H1 (cell line): ENCODE data around the gene NSMCE3. TPM values are rescaled to one million over a fixed set of nuclear protein-coding genes. Genes with fewer than 3 reads are reported as not detected.

Source experiments
- CTCF ChIA-PET: fragments of 300-600 bp; sonication (Branson Sonifier 250); formaldehyde crosslinking; loops from one replicate; lab custom pipeline; 2021; ENCODE audit not compliant: partially characterized antibody; lab: Charles Lee
- POLR2A ChIA-PET: fragments of 300-600 bp; sonication (Branson Sonifier 250); formaldehyde crosslinking; loops from one replicate; lab custom pipeline; 2021; ENCODE audit warnings: inconsistent platforms; ENCODE audit not compliant: partially characterized antibody; lab: Charles Lee
- DNase-seq, 2 experiments: peaks; one replicate each; pipeline versions ENCODE4 v3.0.0 to v3.0.0-alpha.2; 2010 to 2022; ENCODE audit warnings: low spot score in 2 of 2, low read depth in 1 of 2, mixed read lengths in 1 of 2
- FAIRE-seq: peaks from 2 replicates; lab custom pipeline; 2011; peaks lifted over from hg19 to GRCh38; lab: Jason Lieb, UNC
- H2AFZ ChIP-seq: 2 replicates; pipeline ENCODE4 v1.8.1; 2012; ENCODE audit warnings: low read length, inconsistent platforms
- H2AK5ac ChIP-seq: 2 replicates; pipeline ENCODE4 v1.6.1; 2013; ENCODE audit warnings: low read depth, low read length
- H2BK120ac ChIP-seq: replicated peaks from 2 replicates; pipeline ENCODE3; 2013; ENCODE audit warnings: low read depth, low read length, inconsistent platforms
- H2BK12ac ChIP-seq: 2 replicates; pipeline ENCODE4 v1.6.1; 2013; ENCODE audit warnings: low read depth, low read length
- H2BK15ac ChIP-seq: 2 replicates; pipeline ENCODE4 v1.6.1; 2013; ENCODE audit warnings: low read length
- H2BK20ac ChIP-seq: 2 replicates; pipeline ENCODE4 v1.6.1; 2013; ENCODE audit warnings: low read length
- H2BK5ac ChIP-seq: 2 replicates; pipeline ENCODE4 v1.6.1; 2013; ENCODE audit warnings: low read depth, low read length
- H3K14ac ChIP-seq: 2 replicates; pipeline ENCODE4 v1.6.1; 2013; ENCODE audit warnings: inconsistent platforms; ENCODE audit not compliant: insufficient read length
- H3K18ac ChIP-seq: 2 replicates; pipeline ENCODE4 v1.6.1; 2013; ENCODE audit warnings: low read length; ENCODE audit errors: extremely low read depth
- H3K23ac ChIP-seq: 2 replicates; pipeline ENCODE4 v1.6.1; 2013; ENCODE audit warnings: inconsistent platforms; ENCODE audit not compliant: insufficient read length
- H3K23me2 ChIP-seq: 2 replicates; pipeline ENCODE4 v1.6.1; 2013; ENCODE audit warnings: low read depth, low read length
- H3K27ac ChIP-seq: 2 replicates; pipeline ENCODE4 v1.6.1; 2011; ENCODE audit warnings: low read depth, low read length, inconsistent platforms
- H3K27me3 ChIP-seq, 4 experiments: replicated peaks in 1 of 4; 1 replicate in 1 of 4; 2 replicates in 3 of 4; pipeline versions ENCODE4 v1.6.1 to v1.8.1; 2011 to 2013; ENCODE audit warnings: low read length in 3 of 4, mild to moderate bottlenecking in 3 of 4, inconsistent platforms in 2 of 4, mixed read lengths in 2 of 4, moderate library complexity in 1 of 4; ENCODE audit not compliant: control insufficient read depth in 3 of 4, insufficient read depth in 3 of 4; ENCODE audit errors: extremely low read depth in 1 of 4
- H3K36me3 ChIP-seq, 4 experiments: 2 replicates each; pipeline versions ENCODE4 v1.6.1 to v1.8.1; 2011 to 2013; ENCODE audit warnings: mild to moderate bottlenecking in 4 of 4, low read length in 3 of 4, moderate library complexity in 2 of 4, control low read depth in 1 of 4, inconsistent platforms in 1 of 4; ENCODE audit not compliant: insufficient read depth in 4 of 4, control insufficient read depth in 2 of 4
- H3K4ac ChIP-seq: replicated peaks from 2 replicates; pipeline ENCODE3; 2013; ENCODE audit warnings: low read length, low read depth, mixed read lengths, inconsistent platforms; ENCODE audit not compliant: insufficient read length
- H3K4me1 ChIP-seq, 4 experiments: replicated peaks in 1 of 4; 1 replicate in 1 of 4; 2 replicates in 3 of 4; pipeline versions ENCODE4 v1.6.1 to v1.8.1; 2011 to 2013; ENCODE audit warnings: low read length in 3 of 4, inconsistent platforms in 2 of 4, mixed read lengths in 1 of 4; ENCODE audit not compliant: insufficient read depth in 4 of 4, control insufficient read depth in 3 of 4
- H3K4me2 ChIP-seq, 2 experiments: 2 replicates each; pipeline versions ENCODE4 v1.6.1 to v1.8.1; 2011 to 2013; ENCODE audit warnings: low read depth in 2 of 2, low read length in 2 of 2, control low read depth in 1 of 2, inconsistent platforms in 1 of 2, mild to moderate bottlenecking in 1 of 2; ENCODE audit not compliant: insufficient read depth in 1 of 2
- H3K4me3 ChIP-seq, 4 experiments: fragments of 200-600, 300-600 bp in 1 of 4; sonication (generic), shearing (Covaris generic), sonication (Bioruptor Twin) in 1 of 4; 2 replicates each; pipeline versions ENCODE4 v1.5.1 to v1.8.1; 2011 to 2016; ENCODE audit warnings: low read length in 4 of 4, low read depth in 3 of 4, control low read depth in 2 of 4, inconsistent platforms in 2 of 4, mild to moderate bottlenecking in 2 of 4, mixed read lengths in 1 of 4, moderate library complexity in 1 of 4; ENCODE audit not compliant: insufficient read depth in 2 of 4; ENCODE audit errors: extremely low read depth in 1 of 4
- H3K56ac ChIP-seq: replicated peaks from 2 replicates; pipeline ENCODE3; 2013; ENCODE audit warnings: low read depth, mild to moderate bottlenecking, mixed read lengths, low read length, inconsistent platforms; ENCODE audit not compliant: insufficient read length
- H3K79me1 ChIP-seq: 2 replicates; pipeline ENCODE4 v1.6.1; 2013; ENCODE audit warnings: low read depth, low read length, control low read depth
- H3K79me2 ChIP-seq, 2 experiments: 2 replicates each; pipeline versions ENCODE4 v1.6.1 to v1.8.1; 2012 to 2013; ENCODE audit warnings: low read length in 2 of 2, mild to moderate bottlenecking in 2 of 2, inconsistent platforms in 1 of 2; ENCODE audit not compliant: insufficient read depth in 2 of 2, control insufficient read depth in 1 of 2
- H3K9ac ChIP-seq, 4 experiments: replicated peaks in 1 of 4; 1 replicate in 1 of 4; 2 replicates in 3 of 4; pipeline versions ENCODE4 v1.6.1 to v1.8.1; 2011 to 2013; ENCODE audit warnings: low read depth in 3 of 4, low read length in 3 of 4, control low read depth in 2 of 4, mild to moderate bottlenecking in 2 of 4, moderate library complexity in 2 of 4, inconsistent platforms in 1 of 4; ENCODE audit errors: extremely low read depth in 1 of 4
- H3K9me3 ChIP-seq, 2 experiments: 2 replicates each; pipeline versions ENCODE4 v1.6.1 to v1.8.1; 2012 to 2013; ENCODE audit warnings: mild to moderate bottlenecking in 2 of 2, moderate library complexity in 2 of 2, control low read depth in 1 of 2, inconsistent platforms in 1 of 2, low read depth in 1 of 2, low read length in 1 of 2, mixed read lengths in 1 of 2; ENCODE audit not compliant: insufficient read depth in 2 of 2
- H4K20me1 ChIP-seq, 2 experiments: replicated peaks in 1 of 2; 2 replicates each; pipeline versions ENCODE3 to v1.8.1; 2011 to 2013; ENCODE audit warnings: inconsistent platforms in 2 of 2, low read length in 2 of 2, mild to moderate bottlenecking in 1 of 2; ENCODE audit not compliant: insufficient read depth in 2 of 2, control insufficient read depth in 1 of 2
- H4K5ac ChIP-seq: 2 replicates; pipeline ENCODE4 v1.6.1; 2013; ENCODE audit warnings: low read length, low read depth, mixed read lengths, inconsistent platforms; ENCODE audit not compliant: insufficient read length
- H4K8ac ChIP-seq: 2 replicates; pipeline ENCODE4 v1.8.0; 2013; ENCODE audit warnings: mild to moderate bottlenecking, moderate library complexity, low read length, inconsistent platforms; ENCODE audit not compliant: insufficient read depth; ENCODE audit errors: extremely low read depth
- H4K91ac ChIP-seq: replicated peaks from 2 replicates; pipeline ENCODE3; 2013; ENCODE audit warnings: low read length, mixed read lengths, inconsistent platforms; ENCODE audit not compliant: insufficient read length
- ATF3 ChIP-seq: IDR thresholded peaks from 2 replicates; pipeline ENCODE4 v1.6.1; 2011; ENCODE audit warnings: low read depth, mild to moderate bottlenecking, low read length; ENCODE audit not compliant: insufficient read depth
- CEBPB ChIP-seq: IDR thresholded peaks from 2 replicates; pipeline ENCODE4 v1.6.1; 2012; ENCODE audit warnings: low read depth, low read length
- CTBP2 ChIP-seq: IDR thresholded peaks from 2 replicates; pipeline ENCODE4 v1.7.0; 2011; ENCODE audit warnings: borderline replicate concordance, mild to moderate bottlenecking, moderate library complexity, mixed read lengths, low read length; ENCODE audit not compliant: insufficient read depth, insufficient read length
- SP4 ChIP-seq: IDR thresholded peaks from 2 replicates; pipeline ENCODE4 v1.6.1; 2012; ENCODE audit warnings: low read length, inconsistent platforms
- WGBS, 2 experiments: shearing (Covaris generic) in 1 of 2; methylation state at CpG; one replicate each; pipeline versions ENCODE4 v1.1.6 to v1.1.7; 2013 to 2015; ENCODE audit warnings: low lambda C conversion rate in 2 of 2, mixed read lengths in 2 of 2, inconsistent platforms in 1 of 2, low coverage in 1 of 2, missing lambda C conversion rate in 1 of 2; ENCODE audit not compliant: insufficient replicate concordance in 2 of 2, insufficient coverage in 1 of 2, insufficient read length in 1 of 2; ENCODE audit errors: extremely low coverage in 1 of 2, missing lambda C conversion rate in 1 of 2; 5-methylcytosine and 5-hydroxymethylcytosine counted together
- polyA plus RNA-seq, 7 experiments: library from polyadenylated mRNA; depleted of rRNA in 3 of 7; stranded (reverse) in 5 of 7; unstranded in 2 of 7; fragments of >200 nt in 5 of 7; fragments of 200-250 nt in 2 of 7; gene quantifications; 1 replicate in 5 of 7; 2 replicates in 1 of 7; 4 replicates in 1 of 7; pipeline versions ENCODE4 v1.2.1 to v1.2.3, GENCODE V29; 2011 to 2013; ENCODE audit warnings: missing spikeins in 2 of 7, mixed read lengths in 2 of 7
- total RNA-seq: library from RNA; stranded (reverse); fragmentation: NEBNext Ultra II Directional; extraction: Animal tissue kit (Norgen Biotek cat#: 25700); gene quantifications from 2 replicates; pipeline ENCODE4 v1.2.1, GENCODE V29; 2021

NSMCE3 gene
- total and polyA plus RNA-seq, 2 of the 8 experiments (the other 6 are each of a cell fraction or from before 2014, with no cell fraction given), result 4.3 to 6.7 TPM

GRCh38 chr15:29260896-29261295 lies 8.7 kb downstream of the NSMCE3 start:
- H4K91ac ChIP-seq, result no peak overlapping the region
- no peak overlapping the region for H2AFZ ChIP-seq
- no peak overlapping the region for H3K27ac ChIP-seq
- H3K4me1 ChIP-seq, result no peaks in the 10 kb centered on the region; a peak in 1 of 7 replicates
- ChIA-PET CTCF (interaction anchor here (0.7 to 1.2 kb wide), 2 partner anchors 19 to 44 kb away, joined by 3 to 4 read pairs; no protein-coding TSS in a partner anchor), POLR2A (no interaction called here)
- H3K14ac ChIP-seq, result no peak overlapping the region
- H4K20me1 ChIP-seq, result no peaks in the 10 kb centered on the region
- no peak overlapping the region for H4K8ac ChIP-seq
- H2AK5ac ChIP-seq, result no peak overlapping the region
- H3K23ac ChIP-seq, result no peak overlapping the region
- H2BK15ac ChIP-seq, result no peak overlapping the region
- H3K56ac ChIP-seq, result no peak overlapping the region
- no peaks in the 10 kb centered on the region for H3K23me2 ChIP-seq
- no peak overlapping the region for H2BK12ac ChIP-seq
- H3K4me3 ChIP-seq, result no peak overlapping the region
- no peak for TF ChIP-seq CTBP2
- no peak for TF ChIP-seq SP4
- no peak for TF ChIP-seq ATF3
- 0 out of 2 replicates have a peak, but pooled peaks have one; percentile 37 for TF ChIP-seq CEBPB
- WGBS, 2 experiments, result 91% methylated on average over 6 of the region's 6 CpGs; no CpG with 5 or more reads in 1 of the 2 experiments
- H3K9me3 ChIP-seq, result no peaks in the 10 kb centered on the region
- H2BK120ac ChIP-seq, result no peak overlapping the region
- H3K79me1 ChIP-seq, result no peaks in the 10 kb centered on the region
- no peaks in the 10 kb centered on the region for H3K27me3 ChIP-seq
- no peak overlapping the region for H3K4ac ChIP-seq
- H3K18ac ChIP-seq, result no peak overlapping the region
- no peak overlapping the region for H2BK20ac ChIP-seq
- no peak for FAIRE-seq
- H3K4me2 ChIP-seq, result no peak overlapping the region
- no peak overlapping the region for H2BK5ac ChIP-seq
- no peaks in the 10 kb centered on the region for H3K79me2 ChIP-seq
- no peaks in the 10 kb centered on the region for H3K36me3 ChIP-seq
- H4K5ac ChIP-seq, result no peak overlapping the region
- no peak for DNase-seq
- H3K9ac ChIP-seq, result no peak overlapping the region
